Kidney (tissue), 14 donors: ENCODE results near the gene KLF13. TPM values are rescaled to one million over a fixed set of nuclear protein-coding genes. Genes with fewer than 3 reads are reported as not detected.

Source experiments
- DNase-seq, 5 donors: peaks; one replicate each; pipeline ENCODE4 v3.0.0-alpha.2; 2013 to 2020
- FAIRE-seq: peaks from 2 replicates; lab custom pipeline; 2012; peaks lifted over from hg19 to GRCh38; lab: Jason Lieb, UNC
- H3K27ac ChIP-seq, 2 donors: one replicate each; pipeline ENCODE4 v1.7.0; 2013; ENCODE audit warnings: low read depth in 2 of 2, low read length in 2 of 2, inconsistent platforms in 1 of 2
- H3K27me3 ChIP-seq: one replicate; pipeline ENCODE4 v1.7.1; 2013; ENCODE audit warnings: low read length, inconsistent platforms; ENCODE audit not compliant: control insufficient read depth, insufficient read depth
- H3K36me3 ChIP-seq, 3 donors: one replicate each; pipeline versions ENCODE4 v1.7.0 to v1.7.1; 2013; ENCODE audit warnings: low read length in 3 of 3, control low read depth in 1 of 3, inconsistent platforms in 1 of 3; ENCODE audit not compliant: insufficient read depth in 3 of 3, control insufficient read depth in 2 of 3
- H3K4me1 ChIP-seq, 3 donors: one replicate each; pipeline versions ENCODE4 v1.7.0 to v1.7.1; 2013; ENCODE audit warnings: low read length in 3 of 3, inconsistent platforms in 1 of 3, low read depth in 1 of 3; ENCODE audit not compliant: control insufficient read depth in 2 of 3, insufficient read depth in 2 of 3
- H3K4me3 ChIP-seq, 3 donors: one replicate each; pipeline versions ENCODE4 v1.7.0 to v1.8.1; 2013; ENCODE audit warnings: low read length in 3 of 3, control low read depth in 1 of 3, inconsistent platforms in 1 of 3
- H3K9ac ChIP-seq, 3 donors: one replicate each; pipeline versions ENCODE4 v1.7.0 to v1.7.1; 2013; ENCODE audit warnings: low read length in 3 of 3, control low read depth in 1 of 3, inconsistent platforms in 1 of 3
- H3K9me3 ChIP-seq, 3 donors: one replicate each; pipeline versions ENCODE4 v1.7.0 to v1.7.1; 2013; ENCODE audit warnings: low read length in 3 of 3, control low read depth in 1 of 3, inconsistent platforms in 1 of 3; ENCODE audit not compliant: control insufficient read depth in 2 of 3, insufficient read depth in 1 of 3
- intact Hi-C: fragments of 100-400 bp; cut with DNase I; formaldehyde crosslinking; loops from one replicate; pipeline ENCODE4 v1.11.1; 2022
- polyA plus RNA-seq: library from polyadenylated mRNA; stranded (reverse); fragments of 350-450 nt; fragmentation: Illumina TruSeq; extraction: RNeasy Lipid Tissue Mini Kit (QIAGEN cat#74804); gene quantifications from one replicate; pipeline ENCODE4 v1.2.3, GENCODE V29; 2014; ENCODE audit warnings: low read depth, low replicate concordance; ENCODE audit not compliant: insufficient read depth
- total RNA-seq: library from RNA; stranded (reverse); fragmentation: NEBNext Ultra II Directional; extraction: Animal tissue kit (Norgen Biotek cat#: 25700); gene quantifications from one replicate; pipeline ENCODE4 v1.2.1, GENCODE V29; 2021
- TF ChIP-seq, protein P1 (sequence below): IDR thresholded peaks from 3 replicates; pipeline ENCODE4 v1.5.1; 2012; ENCODE audit warnings: mild to moderate bottlenecking, moderate library complexity, borderline replicate concordance; ENCODE audit not compliant: insufficient read depth; ENCODE audit errors: extremely low read depth
- donor health status: control.
- donor health status: control.
- donor health status: control.
- donor health status: control.
- donor health status: control.
- donor health status: DM: yes; HTN: yes; CAD: no.
- donor health status: Normal renal cell carcinoma (clear cell type).

The KLF13 gene
- total and polyA plus RNA-seq, 2 donors from 2014 or later: 55.5 to 123 TPM

DNA sequence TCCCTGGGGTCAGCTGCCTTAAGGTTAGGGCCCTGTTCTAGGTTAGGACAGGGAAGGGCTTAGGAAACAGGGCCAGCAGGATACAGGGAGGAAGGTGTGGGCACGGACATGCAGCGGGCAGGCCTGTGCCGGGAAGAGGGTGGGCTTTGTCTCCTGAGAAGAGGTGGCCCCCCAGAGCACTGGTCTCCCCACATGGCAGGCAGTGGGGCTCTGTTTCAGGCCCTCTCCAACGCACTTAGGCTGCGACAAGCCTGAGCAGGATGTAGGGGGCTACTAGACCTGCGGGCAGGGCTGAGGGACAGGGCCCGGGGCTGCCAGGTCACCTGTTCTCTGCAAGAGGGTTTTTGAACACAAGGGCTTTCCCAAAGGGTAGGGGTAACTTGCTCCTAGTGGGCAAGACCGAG is 33.5 kb downstream of the KLF13 start:
- Histone ChIP-seq H3K36me3 (no peaks in the 10 kb centered on the region), H3K4me3 (no peak overlapping the region)
- no peak for FAIRE-seq

DNA sequence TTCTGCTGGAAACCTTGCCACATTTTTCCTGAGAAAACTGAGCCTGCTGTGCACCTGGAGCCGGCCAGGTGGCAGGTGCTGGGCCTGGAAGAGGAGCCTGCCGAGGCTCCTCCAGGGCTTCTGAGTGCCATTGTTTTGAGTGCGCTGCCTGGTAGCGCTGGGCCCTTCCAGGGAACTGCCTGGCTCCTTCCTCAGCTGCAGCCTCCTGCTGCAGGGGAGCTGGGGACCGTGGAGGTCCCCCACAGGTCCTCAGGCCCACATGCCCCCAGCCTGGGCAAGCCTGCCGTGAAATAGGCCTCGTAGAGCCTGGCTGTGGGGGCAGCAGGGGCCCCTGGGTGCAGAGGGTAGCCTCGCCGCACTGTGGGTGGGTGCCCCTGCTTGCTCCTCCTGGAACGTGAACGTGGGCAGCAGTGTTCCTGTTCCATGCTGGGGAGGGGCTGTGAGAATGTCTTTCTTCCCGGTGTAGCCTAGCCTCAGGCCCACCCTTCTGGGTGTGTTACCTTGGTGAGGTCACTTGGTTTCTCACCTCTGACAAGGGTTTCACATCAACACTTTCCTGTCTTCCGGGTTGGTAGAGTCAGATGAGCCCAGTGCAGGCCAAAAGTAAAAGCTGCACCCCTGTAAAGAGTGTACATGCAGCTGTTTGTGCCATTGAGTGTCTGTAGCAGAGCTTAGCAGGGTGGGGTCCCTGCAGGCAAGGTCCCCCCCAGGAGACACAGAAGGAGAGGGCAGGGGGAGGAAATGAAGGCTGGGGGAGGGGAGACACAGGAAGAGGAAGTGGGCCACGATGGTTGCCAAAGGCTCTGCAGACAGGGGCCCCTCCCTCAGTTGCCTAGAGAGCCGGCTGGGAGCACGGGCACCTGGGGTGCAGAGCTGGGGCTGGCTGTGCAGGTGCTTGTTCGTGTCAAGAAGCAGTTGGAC is 34.5 kb downstream of the KLF13 start:
- Histone ChIP-seq H3K36me3 (no peaks in the 10 kb centered on the region), H3K9me3 (no peaks in the 10 kb centered on the region), H3K4me3 (no peak overlapping the region), H3K27me3 (no peaks in the 10 kb centered on the region), H3K4me1 (peaks cover 0 to 69% (median 57%) of the 10 kb centered on the region in 3 donors), H3K27ac (peak overlapping the region; percentile 29), H3K9ac (no peak overlapping the region)
- TF ChIP-seq, protein P1, sequence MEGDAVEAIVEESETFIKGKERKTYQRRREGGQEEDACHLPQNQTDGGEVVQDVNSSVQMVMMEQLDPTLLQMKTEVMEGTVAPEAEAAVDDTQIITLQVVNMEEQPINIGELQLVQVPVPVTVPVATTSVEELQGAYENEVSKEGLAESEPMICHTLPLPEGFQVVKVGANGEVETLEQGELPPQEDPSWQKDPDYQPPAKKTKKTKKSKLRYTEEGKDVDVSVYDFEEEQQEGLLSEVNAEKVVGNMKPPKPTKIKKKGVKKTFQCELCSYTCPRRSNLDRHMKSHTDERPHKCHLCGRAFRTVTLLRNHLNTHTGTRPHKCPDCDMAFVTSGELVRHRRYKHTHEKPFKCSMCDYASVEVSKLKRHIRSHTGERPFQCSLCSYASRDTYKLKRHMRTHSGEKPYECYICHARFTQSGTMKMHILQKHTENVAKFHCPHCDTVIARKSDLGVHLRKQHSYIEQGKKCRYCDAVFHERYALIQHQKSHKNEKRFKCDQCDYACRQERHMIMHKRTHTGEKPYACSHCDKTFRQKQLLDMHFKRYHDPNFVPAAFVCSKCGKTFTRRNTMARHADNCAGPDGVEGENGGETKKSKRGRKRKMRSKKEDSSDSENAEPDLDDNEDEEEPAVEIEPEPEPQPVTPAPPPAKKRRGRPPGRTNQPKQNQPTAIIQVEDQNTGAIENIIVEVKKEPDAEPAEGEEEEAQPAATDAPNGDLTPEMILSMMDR: no peak
- intact Hi-C loops: no loop called here
- no peak for DNase-seq
- FAIRE-seq: no peak

More for the DNA sequence above, 33.5 kb downstream of the KLF13 start:
- no peaks in the 10 kb centered on the region for H3K27me3 ChIP-seq
- peaks cover 0 to 70% (median 58%) of the 10 kb centered on the region in 3 donors for H3K4me1 ChIP-seq
- no peaks in the 10 kb centered on the region for H3K9me3 ChIP-seq
- no peak for DNase-seq
- H3K9ac ChIP-seq: no peak overlapping the region
- intact Hi-C loops: no loop called here
- no peak overlapping the region for H3K27ac ChIP-seq
- TF ChIP-seq, protein P1: no peak

DNA sequence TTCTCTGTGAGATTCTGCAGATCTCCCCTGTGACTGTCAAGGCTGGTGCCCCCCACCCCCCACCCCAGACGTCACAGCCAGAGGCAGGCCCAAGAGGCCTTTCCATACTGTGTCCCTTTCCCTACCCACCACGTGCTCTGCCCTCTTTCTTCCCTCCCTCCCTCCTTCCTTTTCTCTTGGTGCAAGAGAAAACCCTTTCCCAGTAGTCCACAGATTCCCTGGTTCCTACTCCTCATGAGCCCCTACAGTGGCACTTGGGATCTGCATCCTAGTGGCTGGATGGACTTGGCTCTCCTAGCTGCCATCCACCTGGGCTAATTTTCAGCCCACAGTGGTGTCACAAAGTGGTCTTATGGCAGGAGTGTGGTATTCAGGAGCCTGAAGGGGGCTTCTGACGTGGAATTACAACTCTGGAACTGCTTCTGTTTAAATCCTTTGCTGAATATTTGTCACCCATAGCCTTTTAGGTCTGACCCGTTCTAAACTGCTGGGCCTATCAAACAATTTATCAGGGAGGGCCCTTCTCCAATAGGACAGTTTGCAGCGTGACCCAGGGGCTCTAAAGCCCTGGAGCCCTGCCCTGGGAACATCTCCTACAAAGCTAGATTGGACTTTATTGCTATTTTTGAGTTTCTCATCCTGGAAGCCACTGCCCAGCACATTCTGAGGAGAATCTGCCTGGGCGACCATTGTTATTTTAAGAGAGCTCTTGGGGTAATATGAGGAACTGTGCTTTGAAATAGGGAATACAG is 35.3 kb downstream of the KLF13 start:
- intact Hi-C loops: no loop called here
- Histone ChIP-seq H3K27me3 (no peaks in the 10 kb centered on the region), H3K4me1 (peaks cover 0 to 74% (median 61%) of the 10 kb centered on the region in 3 donors), H3K9me3 (no peaks in the 10 kb centered on the region), H3K9ac (peak overlapping the region in 1 of 3 donors; percentile 14), H3K36me3 (no peaks in the 10 kb centered on the region), H3K27ac (peak overlapping the region in 1 of 2 donors; percentile 29), H3K4me3 (no peak overlapping the region)
- no peak for FAIRE-seq
- DNase-seq: no peak
- TF ChIP-seq, protein P1: no peak
